Measurements from ENCODE around the gene NCAM2.

GRCh38 chr21:21466752-21467151, 468.5 kb downstream of the NCAM2 start:
- TF ChIP-seq CTCF (IDR thresholded peaks at IDR 0.05) (no peak), POLR2A (IDR thresholded peaks at IDR 0.05) (no peak)

Data from heart left ventricle (tissue), 13 donors.